GM19467 (cell line): ENCODE results near the gene TPRG1L.

Experiments
- ATAC-seq: cut with Tn5 transposase; IDR thresholded peaks from one replicate; pipeline ENCODE4 v1.9.1; 2021; ENCODE audit warnings: mild to moderate bottlenecking, moderate library complexity; ENCODE audit not compliant: unreplicated experiment

Gene TPRG1L

DNA sequence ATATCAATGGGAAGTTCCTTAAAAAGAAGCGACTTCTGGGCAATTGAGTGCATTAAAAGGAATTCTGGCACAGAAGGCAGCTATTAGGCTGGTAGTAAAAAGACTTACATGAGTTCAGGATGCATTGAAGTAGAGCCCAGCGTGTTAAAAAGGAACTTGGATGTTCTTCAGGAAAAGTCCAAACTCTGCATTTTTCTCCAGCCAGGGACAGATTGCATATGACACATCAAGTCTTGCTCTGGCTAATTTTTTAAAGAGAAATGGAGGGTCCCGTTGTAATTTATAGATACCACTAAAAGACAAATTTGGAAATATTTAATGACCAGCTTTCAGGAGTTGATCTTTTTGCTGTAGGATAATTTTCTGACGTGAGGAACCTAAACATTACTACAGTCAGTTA is 1.2 kb downstream of the TPRG1L start:
- ATAC-seq = no peak

DNA sequence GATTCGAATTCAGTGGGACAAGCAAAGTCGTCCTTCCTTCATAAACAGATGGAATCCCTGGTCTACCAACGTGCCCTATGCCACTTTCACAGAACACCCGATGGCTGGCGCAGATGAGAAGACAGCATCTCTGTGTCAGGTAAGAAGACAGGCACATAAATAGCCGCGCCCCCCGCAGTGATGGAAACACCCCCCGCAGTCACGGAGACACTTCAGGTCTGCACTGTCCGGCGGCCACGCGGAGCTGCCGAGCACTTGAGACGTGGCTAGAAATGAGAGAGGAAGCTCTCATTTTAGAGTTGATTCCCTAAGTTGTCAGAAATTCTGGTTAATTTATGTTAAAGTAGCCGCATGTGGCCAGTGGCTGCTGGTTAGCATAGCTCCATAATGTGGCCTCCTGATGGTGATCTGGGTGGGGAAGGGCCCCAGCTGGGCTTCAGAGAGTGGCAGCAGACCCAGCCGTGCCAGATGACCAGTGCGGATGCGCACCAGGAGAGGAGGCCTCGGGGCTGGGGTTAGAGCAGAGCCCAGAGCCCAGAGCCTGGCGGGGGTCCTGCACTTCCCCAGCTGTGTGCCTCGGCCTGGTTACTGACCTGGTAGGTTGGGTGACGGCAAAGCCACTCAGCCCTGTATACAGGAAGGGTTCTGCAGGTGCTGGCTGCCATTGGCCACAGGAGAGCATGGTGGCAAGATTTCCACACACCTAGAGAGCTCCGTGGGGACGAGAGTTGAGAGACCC is 2.9 kb downstream of the TPRG1L start:
- no peak for ATAC-seq

DNA sequence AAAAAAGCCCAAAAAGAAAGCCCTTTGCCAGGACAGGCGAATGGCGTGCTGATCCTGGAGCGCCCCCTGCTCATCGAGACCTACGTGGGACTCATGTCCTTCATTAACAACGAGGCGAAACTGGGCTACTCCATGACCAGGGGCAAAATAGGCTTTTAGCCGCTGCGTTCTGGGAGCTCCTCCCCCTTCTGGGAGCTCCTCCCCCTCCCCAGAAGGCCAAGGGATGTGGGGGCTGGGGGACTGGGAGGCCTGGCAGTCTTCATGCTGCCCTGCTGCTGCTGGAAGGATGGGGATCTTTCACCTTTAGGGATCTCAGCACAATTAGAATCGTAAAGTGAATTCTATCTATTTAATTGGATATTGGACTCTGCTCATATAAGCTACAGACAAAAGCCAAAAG is 3.6 kb downstream of the TPRG1L start:
- no peak for ATAC-seq

DNA sequence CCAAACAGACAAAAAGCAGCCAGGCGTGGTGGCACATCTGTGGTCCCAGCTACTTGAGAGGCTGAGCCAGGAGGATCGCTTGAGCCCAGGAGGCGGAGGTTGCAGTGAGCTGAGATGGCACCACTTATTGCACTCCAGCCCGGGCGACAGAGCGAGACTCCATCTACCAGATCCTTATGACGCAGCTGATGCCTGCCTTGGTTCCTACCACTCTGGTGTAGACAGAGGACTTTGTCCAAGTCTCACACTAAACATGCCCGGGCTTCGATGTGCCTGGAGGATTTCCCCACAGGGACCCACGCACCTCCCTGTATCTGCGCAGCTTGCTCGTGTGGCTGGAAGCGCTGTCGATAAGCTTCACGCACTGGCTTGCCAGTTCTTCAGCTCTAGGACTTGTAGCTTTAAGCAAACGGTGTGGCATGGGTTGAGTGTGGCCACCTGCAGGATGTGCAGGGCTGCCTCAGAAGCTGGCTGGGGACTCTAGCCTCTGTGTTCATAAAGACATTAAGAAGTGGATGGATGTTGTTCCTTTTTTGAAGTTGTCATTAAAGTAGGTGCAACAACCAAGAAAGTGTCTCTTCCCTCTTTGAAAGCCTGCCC is 4.8 kb downstream of the TPRG1L start:
- ATAC-seq = no peak

DNA sequence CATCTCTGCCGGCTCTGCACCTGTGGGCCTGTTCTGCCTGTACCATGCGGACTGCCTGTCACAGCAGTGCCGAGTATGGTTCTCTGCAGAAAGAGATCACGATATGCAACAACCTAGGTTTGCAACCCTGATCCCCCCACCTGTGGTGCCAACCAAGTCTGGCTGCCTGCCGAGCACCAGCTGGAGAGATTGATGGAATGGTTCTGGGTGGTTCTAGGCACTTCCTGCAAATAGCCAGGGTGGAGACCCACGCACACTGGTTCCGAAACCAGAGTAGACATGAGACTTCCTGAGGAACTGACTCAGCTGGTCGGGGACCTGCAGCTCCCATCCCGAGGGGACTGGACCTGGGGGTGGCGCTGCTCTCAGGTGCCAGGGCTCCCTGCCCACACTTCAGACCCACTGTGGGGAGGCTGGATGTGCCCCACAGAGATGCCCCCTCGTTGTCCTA is 5.4 kb downstream of the TPRG1L start:
- no peak for ATAC-seq

DNA sequence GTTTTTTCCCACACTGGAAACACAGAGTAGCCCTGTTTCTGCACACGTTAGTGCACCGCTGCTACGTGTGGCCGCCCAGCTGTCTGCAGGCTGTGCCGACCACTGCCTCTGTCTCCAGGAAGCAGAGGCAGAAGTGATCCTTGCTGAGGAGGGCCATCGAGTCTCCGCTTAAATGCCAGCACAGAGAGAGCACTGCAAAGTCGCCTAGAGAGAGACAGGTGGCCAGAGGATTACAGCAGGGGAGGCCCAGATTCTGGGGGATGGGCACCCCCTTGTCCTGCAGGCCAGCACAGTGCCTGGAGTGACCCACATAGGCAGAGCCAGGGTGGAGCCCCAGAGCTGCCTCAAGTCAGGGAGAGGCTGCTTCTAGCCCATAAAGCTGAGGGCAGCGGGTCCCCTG is 6.1 kb downstream of the TPRG1L start:
- ATAC-seq = no peak

DNA sequence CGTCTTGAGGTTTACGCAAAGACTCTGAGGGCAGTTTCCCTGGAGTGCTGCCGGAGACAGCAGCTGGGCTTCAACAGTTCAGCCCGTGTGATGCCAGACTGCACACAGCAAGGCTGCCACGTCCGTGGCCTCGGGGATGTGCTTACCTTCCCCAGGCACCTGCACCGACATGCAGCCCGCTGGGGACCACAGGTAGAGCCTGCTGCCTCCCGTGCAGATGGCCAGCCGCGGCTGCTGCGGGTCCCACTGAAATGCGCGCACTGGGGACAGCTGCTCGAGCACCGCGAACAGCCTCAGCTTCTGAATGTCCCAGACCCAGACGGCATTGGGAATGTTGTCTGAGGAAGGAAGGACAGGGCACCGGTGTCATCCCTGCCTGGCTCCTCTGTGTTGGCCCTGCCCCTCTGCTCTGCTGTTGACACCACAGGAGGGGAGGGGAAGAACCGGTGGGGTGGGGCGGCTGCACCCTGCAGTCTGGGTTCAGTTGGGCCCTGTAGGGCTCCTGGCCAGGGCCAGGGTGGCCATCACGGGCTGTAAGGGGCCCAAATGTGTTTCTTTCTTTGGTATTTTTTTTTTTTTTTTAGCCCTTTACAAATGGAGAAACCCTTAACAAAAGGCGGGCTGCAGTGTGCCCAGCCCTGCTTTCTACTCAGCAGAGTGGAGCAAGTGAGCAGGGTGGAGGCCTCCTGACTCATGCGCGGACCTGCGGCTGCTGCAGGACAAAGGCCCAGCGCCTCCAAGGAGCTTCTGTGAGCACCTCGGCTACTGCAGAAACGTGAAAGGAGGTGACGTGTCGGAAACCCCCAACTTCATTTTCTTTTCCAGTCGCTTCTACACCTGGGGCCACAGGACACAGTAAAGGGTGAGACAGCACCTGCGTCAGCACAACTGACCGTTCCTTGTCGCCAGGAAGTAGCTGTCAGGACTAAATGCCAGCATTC is 6.8 kb downstream of the TPRG1L start:
- no peak for ATAC-seq

DNA sequence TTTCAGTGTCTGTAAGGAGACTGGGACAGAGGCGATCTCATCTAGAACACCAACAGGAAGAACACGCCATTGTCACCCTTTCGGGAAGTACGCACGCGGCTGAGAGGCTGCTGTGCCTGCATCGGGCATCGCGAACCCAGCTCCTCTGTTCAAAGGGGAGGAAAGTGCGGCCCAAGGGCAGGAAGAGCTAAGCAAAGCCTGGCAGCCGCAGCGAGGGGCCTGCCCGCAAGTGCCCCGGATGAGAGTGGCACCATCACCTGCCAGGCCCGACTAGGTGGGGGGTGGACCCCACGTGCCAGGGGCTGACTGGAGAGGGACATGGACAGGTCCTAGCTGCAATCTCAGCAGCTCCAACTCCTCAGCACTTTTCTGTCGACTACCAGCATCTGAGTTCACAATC is 7.5 kb downstream of the TPRG1L start:
- no peak for ATAC-seq

DNA sequence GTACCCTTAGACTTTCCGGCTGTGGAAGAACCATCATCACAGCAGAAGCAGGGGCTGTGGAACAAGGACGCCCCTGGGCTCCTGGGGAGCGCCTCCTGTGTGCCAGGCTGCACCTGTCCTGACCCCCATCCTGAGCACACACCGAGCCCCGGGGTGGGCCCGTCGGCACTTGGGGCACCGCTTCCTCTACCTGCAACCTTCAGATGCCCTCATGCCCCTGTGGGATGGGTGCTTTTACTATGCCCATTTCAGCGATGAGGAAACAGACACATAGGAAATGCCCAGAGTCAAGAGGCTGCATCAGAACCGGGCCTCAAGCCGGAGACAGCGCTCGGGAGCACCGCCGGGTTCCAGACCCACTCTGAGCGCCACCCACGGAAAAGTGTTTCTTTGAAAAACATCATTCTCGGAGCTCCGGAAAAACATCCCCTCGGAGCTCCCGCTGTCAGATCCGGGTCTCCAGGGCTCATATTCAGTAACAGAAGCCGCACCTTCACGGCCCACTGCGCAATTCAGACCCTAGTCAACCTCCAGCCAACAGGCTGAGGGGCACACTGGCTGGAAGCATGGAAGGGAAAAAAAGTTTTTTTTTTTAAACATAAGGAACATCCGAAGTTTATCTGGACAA is 8.0 kb downstream of the TPRG1L start:
- no peak for ATAC-seq

DNA sequence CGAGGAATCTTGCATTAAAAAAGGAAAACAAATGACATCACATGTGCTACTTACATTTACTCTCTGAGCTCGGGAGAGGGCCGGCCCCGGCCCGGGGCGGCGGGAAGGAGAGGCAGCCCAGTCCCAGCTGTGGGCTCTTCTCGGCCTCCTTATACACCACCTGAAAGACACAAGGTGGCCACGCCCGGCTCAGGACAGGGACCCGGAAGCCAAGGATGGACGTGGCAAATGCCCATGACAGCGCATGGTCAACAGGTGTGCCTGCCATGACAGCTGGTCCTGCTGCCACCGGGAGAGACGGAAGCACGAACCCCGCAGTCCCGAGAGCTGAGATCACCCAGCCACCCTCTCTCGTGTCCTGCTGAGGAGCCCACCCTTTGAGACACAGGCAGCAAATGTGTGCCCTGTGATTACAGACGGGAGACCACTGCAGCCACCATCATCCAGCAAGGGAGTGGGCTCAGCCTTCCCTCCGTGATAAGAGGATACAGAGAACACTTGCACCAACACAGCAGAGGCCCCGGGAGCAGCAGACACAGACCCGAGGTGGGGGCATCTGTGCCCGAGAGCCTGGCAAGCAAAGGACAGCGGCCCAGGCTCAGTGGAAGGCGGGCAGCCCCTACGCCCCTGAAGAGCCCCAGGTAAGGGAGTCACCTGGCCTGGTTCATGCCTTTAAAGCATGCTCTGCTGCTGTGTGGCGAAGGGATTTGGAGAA is 8.7 kb downstream of the TPRG1L start:
- ATAC-seq = no peak

DNA sequence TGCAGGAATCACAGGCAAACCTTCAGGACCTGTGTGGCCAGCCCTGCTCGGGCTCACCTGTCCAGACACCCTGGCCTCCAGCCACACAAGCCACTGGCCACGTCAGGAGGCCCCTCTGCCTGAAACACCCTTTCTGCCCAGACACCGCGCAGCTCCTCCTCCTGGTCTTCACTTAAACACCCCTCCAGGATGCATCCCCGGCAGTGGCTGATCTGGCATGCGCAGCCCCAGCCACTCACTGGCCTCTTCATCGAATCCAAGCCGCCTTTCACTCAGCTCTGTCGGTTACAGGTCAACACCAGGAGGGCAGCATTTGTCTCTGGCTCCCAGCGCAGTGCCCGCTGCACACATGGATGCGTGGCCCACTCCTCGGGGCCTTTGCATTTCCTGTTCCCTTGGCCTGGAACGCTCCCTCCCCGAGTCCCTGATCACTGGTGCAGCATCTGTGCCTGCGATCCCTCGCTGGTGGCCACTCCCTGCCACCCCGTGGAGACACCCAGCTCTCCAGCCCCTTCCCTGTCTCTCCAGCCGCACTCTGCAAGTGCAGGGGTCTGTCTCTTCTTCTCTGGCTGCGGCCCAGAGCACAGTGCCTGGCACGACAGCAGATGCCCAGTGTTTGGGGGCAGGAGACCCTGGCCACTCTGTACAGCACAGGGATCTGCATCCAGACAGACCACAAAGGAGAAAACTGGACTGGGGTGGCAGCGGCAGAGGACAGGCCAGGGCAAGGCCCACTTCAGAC is 9.4 kb downstream of the TPRG1L start:
- ATAC-seq = no peak

DNA sequence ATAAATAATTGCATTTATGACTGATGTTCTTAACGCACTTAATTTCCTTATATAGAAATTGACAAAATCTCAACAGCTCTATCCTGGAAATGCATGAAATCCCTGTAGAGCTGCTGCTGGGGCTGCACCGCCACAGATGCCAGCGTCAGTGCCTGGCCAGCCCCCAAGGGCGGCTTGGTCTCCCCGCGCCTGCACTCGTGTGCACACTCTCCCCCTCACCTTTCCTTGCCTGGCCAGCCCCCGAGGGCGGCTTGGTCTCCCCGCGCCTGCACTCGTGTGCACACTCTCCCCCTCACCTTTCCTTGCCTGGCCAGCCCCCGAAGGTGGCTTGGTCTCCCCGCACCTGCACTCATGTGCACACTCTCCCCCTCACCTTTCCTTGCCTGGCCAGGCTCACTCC is 11.3 kb downstream of the TPRG1L start:
- ATAC-seq = no peak

DNA sequence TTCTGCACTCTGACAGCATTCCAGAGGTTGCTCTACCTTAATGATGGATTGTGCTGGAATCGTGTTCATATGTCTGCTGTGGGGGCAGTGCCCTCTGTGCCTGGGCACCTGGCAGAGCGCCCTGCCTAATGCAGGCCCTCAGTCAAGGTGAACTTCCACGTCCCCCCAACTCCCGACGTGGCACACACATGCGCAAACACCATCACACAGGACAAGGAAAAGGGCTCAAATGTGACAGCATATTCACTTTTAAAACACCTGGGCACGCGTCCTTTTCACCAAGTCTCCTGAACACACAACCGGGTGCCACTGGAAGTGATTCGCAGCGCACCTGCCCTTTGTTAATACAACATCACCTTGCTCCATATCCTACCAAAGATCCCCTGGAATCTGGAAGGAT is 11.7 kb downstream of the TPRG1L start:
- ATAC-seq = no peak

DNA sequence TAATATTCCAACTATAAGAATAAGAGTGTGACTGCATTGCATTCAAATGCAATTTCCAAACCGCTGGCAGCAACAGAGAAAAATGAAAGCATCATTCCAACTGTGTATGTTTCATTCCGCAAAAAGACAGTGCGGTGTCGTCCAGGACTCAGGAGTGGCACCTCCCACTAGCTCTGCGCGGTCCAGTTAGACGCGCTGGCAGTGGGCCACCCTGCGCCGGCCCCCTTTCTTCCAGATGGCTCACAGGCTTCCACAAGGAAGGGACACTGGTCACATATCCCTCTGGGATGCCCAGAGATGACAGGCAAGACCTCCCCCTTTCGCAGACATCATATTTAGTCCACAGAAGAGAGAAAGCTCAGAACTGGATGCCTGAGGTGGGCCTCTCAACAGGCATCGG is 13.2 kb downstream of the TPRG1L start:
- no peak for ATAC-seq

DNA sequence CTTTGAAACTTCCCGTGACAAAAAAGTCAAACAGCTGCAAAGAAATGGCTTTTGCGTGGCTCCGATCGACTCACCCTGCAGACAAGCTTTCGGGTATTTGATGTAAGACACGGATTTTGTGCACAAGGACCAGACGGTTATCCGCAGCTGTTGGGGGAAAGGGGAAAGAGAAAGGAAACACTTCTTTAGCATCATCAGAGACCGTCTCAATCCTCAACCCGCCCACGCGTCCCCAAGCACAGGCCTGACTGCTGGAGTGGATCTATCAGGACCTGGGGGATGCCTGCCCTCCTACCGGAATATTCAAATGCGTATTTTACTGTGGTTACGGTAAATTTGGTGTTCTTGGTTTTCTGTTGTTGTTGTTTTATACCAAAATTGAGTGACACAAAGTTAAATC is 13.9 kb downstream of the TPRG1L start:
- no peak for ATAC-seq

DNA sequence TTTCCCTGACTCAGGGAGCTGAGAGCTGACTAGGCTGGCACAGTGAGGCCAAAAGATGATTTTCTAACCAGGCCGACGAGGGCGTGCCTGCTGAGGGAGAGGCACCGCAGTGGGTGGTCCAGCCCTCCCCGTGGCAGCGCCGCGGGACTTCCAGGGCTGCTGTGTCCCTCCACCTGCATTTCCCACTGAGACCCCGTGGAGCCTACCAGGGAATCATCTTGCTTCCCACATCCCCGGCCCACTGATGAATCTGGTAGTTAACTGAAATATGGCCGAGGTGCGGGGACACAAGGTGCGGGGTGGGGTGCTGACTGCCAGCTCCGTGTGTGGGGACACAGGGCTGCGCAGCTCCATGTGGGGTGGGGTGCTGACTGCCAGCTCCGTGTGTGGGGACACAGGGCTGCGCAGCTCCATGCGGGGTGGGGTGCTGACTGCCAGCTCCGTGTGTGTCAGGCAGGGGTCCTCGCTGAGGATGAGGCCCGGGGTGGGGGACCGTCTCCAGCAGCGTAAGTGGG is 14.6 kb downstream of the TPRG1L start:
- ATAC-seq = no peak

DNA sequence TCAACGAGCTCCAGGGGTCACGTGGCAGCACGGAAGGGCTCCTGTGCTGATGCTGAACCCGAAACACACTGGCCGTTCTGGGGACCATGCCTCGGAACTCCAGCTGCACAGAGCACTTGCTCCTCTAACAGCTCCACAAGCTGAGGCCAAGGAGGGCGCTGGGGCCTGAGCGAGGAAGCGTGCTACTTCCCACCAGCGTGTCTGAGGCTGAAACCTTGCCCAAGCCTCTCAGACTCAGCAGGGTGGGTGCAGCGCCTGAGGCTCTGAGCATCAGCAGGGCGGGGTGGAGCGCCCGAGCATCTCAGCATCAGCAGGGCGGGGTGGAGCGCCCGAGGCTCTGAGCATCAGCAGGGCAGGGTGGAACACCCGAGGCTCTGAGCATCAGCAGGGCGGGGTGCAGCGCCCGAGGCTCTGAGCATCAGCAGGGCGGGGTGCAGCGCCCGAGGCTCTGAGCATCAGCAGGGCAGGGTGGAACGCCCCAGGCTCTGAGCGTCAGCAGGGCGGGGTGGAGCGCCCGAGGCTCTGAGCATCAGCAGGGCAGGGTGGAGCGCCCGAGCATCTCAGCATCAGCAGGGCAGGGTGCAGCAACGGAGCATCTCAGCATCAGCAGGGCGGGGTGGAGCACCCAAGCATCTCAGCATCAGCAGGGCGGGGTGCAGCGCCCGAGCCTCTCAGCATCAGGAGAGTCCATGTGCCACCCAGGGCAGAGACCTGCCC is 15.5 kb downstream of the TPRG1L start:
- no peak for ATAC-seq

DNA sequence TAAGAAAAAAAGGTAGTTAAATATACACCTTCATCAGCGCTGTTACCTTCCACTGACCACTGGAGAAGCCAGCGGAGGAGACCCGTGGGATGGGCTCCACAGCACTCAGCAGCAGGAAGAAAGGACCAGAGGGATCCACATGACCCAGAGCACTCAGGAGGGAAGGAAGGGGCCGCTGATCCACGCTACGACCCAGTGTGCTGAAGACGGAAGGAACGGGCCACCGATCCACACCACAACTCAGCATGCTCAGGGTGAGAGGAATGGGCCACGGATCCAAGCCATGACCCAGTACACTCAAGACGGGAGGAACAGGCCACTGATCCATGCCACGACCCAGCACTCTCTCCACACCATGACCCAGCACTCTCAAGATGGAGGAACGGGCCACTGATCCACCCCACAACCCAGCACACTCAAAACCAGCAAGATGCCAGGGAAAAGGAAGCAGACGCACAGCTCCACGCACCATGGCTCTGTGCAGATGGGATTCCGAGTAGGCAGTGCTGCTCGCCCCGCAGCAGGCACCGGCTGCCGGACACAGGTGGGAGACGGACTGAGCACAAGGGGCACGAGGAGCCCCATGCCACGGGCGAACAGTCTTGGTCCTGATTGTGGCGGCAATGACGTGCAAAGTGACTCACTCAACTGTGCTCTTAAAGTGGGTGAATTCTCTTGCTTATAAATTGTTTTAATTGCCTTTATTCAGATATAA is 16.4 kb downstream of the TPRG1L start:
- ATAC-seq = no peak
